GM18499 (cell line): ENCODE results near the gene STK10.

Experiments used
- ATAC-seq: cut with Tn5 transposase; IDR thresholded peaks from one replicate; pipeline ENCODE4 v1.9.1; 2021; ENCODE audit warnings: moderate number of reproducible peaks; ENCODE audit not compliant: insufficient read depth, unreplicated experiment

The STK10 gene

GRCh38 chr5:172071309-172071875 is 116.6 kb downstream of the STK10 start:
- ATAC-seq = no peak

GRCh38 chr5:172065431-172066065 is 122.5 kb downstream of the STK10 start:
- ATAC-seq = no peak

GRCh38 chr5:172064766-172065165 is 123.3 kb downstream of the STK10 start:
- no peak for ATAC-seq

GRCh38 chr5:172064358-172064757 is 123.7 kb downstream of the STK10 start:
- ATAC-seq = no peak

- ATAC-seq = no peak
Observed at GRCh38 chr5:172063463-172064235, 124.4 kb downstream of the STK10 start.

- no peak for ATAC-seq
Observed at GRCh38 chr5:172059661-172060100, 128.3 kb downstream of the STK10 start.

- ATAC-seq = no peak
Observed at GRCh38 chr5:172058088-172058487, 129.9 kb downstream of the STK10 start.

GRCh38 chr5:172055996-172056395 is 132.0 kb downstream of the STK10 start:
- ATAC-seq = no peak

GRCh38 chr5:172055421-172055820 is 132.6 kb downstream of the STK10 start:
- no peak for ATAC-seq

- ATAC-seq = no peak
Observed at GRCh38 chr5:172054611-172055153, 133.3 kb downstream of the STK10 start.

GRCh38 chr5:172052450-172053236 is 135.4 kb downstream of the STK10 start:
- no peak for ATAC-seq

- ATAC-seq = no peak
Observed at GRCh38 chr5:172051643-172052339, 136.2 kb downstream of the STK10 start.

GRCh38 chr5:172050080-172050479 is 137.9 kb downstream of the STK10 start:
- no peak for ATAC-seq

GRCh38 chr5:172049226-172049796 is 138.7 kb downstream of the STK10 start:
- ATAC-seq = no peak

- ATAC-seq = no peak
Observed at GRCh38 chr5:172048539-172049101, 139.4 kb downstream of the STK10 start.

- no peak for ATAC-seq
Observed at GRCh38 chr5:172048170-172048422, 139.9 kb downstream of the STK10 start.

GRCh38 chr5:172046593-172046992 is 141.4 kb downstream of the STK10 start:
- no peak for ATAC-seq

GRCh38 chr5:172045315-172045632 is 142.8 kb downstream of the STK10 start:
- ATAC-seq = no peak

GRCh38 chr5:172044631-172045314 is 143.3 kb downstream of the STK10 start:
- ATAC-seq = no peak
